UCSD-AML1 (cell line): ENCODE results near the gene CDK14.

Experiments
- DNase-seq: peaks from one replicate; lab custom pipeline; 2025; ENCODE audit not compliant: unreplicated experiment; lab: John Stamatoyannopoulos, UW

CDK14 gene

DNA sequence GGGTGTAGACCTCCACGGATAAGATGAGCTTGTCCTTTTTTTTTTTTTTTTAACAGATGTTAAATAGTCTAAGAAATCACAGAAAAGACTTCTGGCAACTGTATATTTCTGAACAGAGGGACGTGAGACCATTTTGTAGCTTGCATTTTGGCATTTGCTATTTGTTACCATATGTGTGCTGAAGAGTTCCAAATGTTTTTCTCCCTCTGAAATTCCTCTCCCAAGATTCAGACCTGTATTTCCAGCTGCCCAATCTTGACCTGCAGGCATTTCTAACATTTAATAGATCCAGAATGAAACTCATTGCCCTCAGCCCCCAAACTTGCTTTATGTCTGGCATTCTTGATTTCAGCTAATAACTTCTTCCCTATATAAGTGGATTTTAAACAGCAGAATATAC lies 445.0 kb downstream of the CDK14 start:
- no peak for DNase-seq

DNA sequence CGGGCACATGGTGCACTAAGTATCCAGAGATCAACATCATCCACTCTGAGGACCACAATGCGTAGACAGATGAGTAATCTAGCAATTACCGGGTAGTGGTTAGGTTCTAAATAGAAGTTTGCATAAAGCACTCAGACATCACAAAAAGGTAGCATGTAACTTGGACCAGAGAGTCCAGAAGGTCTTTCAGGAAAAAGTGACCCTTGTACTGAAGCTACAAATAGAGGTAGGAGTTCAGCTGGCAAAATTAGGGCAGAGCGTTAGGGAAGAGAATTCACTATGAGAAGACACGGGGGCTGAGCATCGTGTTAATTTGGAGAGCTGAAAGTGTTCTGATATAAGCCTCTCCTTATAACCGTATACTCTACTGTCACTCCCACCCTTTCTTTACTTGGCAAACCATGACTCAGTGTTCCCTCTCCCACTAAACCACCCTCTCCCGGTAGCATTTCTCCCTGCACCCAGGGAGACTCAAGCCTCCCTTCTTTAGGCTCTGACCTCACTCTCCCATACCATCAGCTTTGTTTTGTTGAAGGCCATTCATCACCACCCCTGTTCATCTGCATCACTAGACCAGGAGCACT lies 445.9 kb downstream of the CDK14 start:
- DNase-seq, result no peak

DNA sequence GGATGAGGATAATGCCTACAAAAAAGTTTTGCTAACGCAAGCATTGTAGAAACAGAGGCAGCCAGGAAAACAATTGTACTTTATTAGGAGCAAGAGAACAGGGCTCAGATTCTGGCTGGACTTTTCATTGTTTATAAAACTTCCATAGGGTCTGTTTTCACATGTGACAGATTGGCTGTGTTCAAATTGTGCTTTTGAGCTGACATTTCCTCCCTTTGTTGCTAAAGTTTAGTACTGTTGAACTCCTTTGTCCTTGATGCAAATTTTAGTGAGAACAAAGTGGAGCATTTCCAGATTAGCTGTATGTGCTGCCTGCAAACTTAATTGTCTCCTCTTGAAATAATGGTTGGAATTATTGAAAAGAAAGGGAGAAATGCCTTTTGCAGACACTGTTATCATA lies 447.1 kb downstream of the CDK14 start:
- DNase-seq, result no peak

DNA sequence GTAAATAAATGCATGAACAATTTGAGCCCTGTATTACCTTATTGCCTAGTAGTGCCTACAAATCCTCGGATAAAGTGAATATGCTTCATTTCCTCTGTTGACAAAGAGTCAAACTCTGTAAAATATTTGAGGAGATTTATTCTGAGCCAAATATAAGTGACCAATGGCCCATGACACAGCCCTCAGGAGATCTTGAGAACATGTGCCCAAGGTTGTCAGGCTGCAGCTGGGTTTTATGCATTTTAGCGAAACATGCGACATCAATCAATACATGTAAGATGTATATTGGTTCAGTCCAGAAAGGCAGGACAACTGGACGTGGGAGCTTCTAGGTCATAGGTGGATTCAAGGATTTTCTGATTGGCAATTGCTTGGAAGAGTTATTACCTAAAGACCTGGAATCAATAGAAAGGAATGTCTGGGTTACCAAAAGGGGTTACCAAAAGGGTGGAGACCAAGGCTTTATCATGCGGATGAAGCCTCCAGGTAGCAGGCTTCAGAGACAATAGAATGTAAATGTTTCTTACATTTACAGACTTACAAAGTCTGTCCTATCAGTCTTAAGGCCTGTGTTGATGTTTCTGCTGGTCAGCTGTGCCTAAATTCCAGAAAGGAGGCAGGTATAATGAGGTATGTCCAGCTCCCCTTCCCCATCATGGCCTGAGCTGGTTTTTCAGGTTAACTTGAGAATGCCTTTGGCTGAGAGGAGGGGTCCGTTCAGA lies 448.0 kb downstream of the CDK14 start:
- DNase-seq, result no peak

DNA sequence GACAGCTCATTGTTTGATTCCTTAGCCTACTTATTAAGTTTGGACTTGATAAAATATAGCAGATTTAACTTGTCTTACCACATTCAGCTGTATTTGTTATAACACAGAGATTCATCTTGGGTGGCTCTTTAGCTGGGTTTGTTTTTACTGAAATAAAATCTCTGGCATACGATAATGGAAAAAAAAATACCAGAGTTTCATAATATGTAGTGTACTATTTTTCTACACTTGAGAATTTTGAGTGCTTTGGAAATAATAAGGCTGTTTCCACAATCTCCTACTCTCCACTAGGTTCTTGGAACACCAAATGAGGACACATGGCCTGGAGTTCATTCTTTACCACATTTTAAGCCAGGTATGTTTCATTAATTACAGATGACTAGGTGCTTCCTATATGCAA lies 449.5 kb downstream of the CDK14 start:
- no peak for DNase-seq

DNA sequence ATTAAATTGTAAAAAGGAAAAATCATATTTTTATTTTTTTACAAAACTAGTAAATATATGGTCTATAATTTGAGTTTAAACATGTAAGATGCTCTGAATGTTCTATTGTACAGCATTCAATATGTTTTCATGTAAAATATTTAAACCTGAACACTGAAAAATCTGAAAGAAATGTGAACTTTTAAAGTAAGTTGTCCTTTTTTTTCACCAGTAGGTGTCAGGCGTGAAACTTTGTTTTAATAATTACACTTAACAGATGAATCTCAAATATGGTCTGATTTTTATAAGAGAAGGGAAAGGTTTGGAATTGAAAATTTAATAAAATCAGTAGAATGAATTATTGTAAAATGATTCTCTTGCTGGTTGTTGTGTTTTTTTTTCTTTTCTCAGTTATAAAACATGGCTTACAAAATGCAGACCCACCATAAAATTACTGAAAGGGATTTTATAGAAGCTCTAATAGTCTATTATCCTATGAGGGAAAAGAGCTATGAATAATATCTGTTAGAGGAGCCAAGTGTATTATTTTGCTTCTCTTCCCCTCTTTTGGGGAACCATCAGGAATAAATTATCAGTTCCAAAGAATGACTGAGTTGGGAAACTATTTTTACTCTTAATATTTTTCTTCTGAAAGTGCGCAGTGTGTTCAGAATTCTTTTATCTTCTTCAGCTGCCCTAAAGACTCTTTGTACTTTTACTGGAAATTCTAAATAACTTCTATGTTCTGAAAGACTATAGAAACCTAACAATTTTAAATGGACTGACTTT lies 450.4 kb downstream of the CDK14 start:
- no peak for DNase-seq

DNA sequence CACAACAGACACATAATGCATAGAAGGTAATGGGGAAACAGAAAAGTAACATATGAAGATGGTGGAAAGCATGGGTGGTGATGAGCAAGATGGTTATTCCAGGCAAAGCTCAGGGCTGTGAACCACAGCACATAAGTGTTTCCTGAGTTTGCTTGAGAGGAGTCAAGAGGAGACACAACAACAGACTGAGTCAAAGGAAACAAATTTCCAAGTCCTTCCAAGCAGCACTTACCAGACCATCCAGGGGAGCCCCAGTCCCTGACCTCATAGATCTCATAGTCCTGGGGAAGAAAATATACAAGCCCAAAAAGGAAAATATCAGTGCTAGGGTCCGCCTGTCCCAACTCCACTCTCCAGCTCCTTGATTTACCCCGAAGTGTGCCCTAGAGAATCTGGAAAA lies 451.5 kb downstream of the CDK14 start:
- no peak for DNase-seq

DNA sequence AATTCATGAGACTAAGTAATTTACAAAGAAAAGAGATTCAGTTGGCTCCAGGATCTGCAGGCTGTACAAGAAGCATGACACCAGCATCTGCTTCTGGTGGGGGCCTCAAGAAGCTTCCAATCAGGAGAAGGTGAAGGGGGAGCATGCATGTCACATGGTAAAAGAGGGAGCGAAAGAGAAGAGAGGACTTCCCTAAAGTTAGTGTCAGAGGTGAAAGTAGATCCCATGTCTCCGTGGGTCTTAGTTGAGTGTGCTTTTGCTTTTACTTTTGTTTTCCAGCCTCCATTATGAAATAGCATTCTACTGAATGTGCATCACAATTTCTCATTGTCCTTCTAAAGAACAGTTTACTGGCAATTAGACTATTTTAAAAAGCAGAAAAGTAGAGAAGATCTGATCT lies 454.6 kb downstream of the CDK14 start:
- no peak for DNase-seq

DNA sequence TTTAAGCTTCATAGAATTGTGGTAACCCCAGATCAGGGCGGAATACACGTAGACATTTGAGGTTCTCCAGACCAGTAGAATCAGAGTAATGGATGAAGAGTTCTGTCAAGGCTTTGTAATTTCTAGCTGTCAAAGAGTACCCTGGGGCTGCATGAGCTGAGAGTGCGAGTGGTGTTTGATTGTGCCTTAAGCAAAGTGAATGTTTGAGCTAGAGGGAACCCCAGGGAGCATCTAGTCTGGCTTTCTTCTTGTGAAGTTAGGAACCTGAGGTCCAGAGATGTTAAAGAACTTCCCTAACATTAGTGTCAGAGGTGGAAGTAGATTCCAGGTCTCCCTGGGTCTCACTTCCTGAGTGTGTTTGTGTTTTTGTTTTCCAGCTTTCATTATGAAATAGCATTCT lies 455.8 kb downstream of the CDK14 start:
- DNase-seq, result no peak

DNA sequence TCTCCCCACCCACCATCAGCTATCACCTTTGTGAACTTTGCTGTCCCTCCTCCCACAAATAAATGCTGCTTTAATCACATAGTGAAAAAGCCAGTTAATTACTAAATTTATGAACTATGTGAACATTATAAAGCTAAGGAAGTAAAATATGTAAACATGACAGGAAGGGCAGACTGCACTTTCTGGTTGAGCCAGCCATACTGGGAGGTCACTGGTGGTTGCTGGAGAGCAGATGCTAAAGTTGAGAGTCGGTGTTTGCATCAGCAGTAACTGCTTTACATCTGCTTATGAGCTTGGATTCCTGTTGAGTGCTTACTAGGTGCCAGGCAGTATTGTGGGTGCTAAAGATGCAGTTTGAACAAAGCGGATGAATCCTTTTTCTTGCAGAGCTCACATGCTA lies 458.3 kb downstream of the CDK14 start:
- no peak for DNase-seq

DNA sequence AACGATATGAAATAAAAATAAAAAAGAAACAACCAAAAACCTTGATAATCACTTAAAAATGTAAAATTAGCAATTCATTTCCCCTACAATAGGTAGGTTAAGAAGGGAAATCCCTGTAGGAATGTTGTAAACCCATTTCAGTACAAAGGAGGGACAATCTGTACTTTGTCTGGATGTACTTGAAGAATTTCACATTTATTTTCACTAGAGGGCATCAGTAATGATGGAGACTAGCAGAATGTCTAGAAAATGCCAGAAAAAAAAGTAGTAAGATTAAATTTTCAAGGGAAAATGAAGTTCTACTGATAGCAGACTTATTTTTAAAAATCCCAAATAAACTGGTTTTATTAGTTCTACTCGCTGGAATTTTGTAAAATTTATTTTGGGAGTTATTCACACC lies 459.1 kb downstream of the CDK14 start:
- DNase-seq, result no peak

DNA sequence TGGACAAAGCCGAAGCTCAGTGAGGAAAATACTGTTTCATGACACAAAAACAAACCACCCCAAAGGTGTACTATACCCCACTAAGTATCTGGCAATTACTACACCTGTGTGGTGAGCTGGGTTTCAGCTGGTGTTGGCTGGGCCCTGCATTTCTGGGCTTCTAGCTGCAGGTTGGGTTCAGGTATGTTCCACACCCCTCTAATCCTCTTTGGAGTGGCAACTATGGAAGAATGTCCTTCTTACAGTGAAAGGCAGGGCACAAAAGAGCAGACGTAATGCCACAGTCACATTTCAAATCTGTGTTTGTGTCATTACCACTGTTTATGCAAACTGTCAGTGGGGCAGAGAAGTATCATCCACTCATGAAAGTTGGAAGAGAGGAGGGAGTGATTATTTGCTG lies 466.6 kb downstream of the CDK14 start:
- no peak for DNase-seq

DNA sequence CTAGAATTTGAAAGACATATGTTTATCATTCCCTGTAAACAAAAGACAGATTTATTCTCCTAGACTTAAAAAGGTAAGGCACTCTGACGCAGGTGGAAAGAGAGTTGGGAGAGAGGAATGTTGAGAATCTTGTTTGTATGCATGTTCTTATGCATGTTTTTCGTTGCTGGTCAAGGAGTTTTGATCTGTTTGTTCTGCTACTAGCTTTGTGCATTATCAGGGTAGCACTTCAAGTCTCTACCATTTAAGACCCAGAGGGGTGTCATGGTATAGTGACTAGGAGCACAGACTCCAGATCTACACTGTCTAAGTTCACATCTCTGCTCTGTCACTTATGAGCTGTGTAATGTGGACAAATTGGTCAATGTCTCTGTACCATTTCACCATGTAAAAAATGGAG lies 467.9 kb downstream of the CDK14 start:
- DNase-seq, result no peak

DNA sequence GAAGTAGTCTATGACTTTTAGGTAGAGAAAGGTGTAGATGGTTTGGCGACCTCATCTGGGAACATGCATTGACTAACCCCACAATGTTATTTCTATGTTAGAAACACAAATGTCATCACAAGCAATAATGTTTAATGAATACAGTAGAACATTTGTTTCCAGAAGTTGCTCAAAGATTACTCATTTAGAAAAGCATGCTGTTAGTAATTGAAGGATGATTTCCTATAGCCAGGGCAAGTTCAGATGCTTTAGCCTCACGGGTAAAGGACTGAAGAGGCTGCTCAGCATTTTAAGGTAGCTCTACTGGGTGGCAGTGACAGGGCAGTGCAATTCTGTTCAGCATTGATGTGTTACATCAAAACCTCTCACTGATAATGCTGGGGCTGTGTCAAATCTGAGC lies 468.8 kb downstream of the CDK14 start:
- DNase-seq, result no peak

DNA sequence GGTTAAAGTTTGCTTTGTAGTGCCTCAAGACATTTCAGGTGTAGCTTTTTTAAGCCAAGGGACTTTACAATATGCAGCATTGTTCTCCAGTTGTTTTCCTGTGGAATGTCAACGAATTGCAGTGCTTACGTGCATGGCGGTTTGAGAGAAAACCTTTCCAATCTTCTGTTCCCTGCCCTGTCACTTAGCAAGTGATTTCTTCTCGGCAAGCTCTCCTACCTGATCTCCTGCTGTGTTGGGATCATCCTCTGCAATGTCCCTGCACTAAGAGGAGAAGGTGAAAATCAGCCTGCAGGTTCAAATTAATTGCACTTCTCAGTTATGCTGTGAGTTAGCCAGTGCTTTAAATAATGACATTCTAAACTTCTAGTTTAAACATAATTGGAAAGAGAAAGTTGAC lies 470.5 kb downstream of the CDK14 start:
- no peak for DNase-seq

DNA sequence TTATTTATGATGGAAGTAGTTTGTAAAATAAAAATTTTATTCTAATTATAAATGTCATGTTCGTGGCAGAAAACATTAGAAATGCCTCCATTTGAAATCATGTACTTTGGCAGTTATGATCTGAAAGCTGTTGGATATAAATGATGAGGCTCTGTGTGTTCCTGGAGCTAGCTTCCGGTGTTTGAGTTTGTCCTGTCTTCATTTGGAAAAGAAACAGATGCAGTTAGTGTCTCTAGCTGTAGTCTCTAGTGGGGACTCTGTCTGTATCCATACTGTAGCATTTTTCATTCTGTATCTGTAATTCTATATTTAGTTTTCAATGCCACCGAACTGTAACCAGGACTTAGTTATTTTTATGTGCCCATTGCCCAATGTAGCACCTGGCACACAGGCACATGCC lies 471.1 kb downstream of the CDK14 start:
- no peak for DNase-seq

DNA sequence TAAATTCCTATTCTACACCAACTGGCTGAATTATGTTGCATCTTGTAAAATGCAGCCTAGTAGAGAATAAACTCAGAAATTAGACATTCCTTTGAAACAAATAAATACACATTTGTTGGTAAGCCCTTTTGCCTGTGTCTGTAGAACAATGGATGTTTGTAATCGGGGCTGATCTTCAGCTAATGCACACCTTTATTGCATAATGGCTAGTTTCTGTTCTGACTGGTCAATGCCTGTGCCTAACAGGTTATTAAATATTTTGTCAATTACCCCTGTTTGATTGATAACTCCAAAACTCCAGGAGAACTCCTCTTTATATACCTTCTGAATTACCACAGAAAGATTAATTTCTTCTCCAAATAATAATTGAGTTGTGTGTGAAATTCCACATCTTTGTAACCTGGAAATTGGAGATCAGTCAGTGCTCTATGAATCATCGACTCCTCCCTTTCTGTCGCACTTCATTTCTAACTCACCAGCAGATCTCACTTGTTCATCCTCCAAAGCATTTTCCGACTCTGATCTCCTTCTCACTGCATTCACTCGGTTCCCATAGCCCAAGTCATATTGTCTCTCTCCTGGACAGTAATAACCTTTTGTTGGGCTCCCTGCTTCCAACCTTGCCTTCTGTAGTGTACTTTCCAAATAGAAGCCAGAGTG lies 472.1 kb downstream of the CDK14 start:
- no peak for DNase-seq

DNA sequence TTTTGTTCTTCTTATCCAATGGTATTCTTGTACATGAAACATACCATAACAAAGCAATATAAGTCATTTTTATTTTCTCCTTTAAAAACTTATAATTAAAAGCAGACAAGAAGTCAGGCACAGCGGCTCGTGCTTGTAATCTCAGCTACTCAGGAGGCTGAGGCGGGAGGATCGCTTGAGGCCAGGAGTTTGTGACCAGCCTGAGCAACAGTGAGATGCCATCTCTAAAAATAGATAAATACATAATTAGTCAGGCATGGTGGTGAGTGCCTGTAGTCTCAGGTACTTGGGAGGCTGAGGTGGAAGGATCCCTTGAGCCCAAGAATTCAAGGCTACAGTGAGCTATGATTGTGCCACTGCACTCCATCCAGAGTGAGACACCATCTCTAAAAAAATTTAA lies 473.0 kb downstream of the CDK14 start:
- DNase-seq, result no peak

DNA sequence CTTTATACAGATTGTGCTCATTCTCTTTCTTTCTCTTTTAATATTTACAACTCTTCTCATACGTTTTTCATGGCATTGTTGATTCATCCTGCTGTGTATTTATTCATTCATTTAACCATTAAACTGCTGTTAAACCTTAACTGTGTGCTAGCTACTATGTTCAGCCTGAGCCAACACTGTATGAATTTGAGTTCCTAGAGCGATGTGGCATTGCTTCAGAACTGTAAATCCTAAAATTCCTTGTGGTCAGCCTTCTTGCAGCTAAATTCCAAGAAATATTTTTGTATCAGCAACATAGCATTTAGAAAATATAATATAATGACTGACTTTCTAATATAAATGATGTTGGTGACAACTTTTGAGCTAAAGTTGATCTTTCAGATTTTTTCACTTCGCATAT lies 483.4 kb downstream of the CDK14 start:
- no peak for DNase-seq

DNA sequence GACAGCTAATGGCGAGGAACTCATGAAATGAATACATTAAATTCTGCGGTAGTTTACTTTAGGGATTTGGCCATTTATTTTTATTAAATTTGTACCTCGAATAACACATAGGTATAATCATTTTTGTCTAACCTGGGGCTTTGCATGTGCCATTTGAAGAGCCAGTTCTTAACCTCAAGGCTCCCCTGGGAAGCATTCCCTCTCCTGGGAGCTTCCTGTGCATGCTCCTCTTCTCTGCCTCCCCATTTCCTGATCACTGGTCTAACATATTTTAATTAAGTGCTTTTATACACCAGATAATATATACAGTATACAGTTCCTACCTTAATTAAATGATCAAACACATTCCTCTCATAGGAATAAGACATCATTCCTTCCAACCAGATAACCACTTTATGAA lies 484.2 kb downstream of the CDK14 start:
- DNase-seq, result no peak

DNA sequence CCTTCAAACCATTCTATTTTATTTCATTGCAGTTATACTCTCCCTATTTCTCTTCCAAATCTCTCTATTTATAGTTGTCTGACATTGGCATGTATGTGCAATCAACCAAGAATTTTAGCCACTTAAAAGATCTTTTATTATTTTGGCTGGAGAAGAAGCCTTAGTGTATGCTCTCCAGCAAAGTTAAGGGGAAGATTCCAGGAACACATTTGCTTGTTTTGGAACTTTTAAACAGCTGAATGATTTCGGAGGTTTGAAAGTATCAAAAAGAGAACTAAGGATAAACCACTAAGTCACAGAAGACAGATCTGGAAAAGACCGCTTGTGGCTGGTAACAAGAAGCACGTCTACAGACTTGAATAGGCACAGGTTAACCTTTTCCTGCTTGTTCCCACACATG lies 485.9 kb downstream of the CDK14 start:
- DNase-seq, result no peak
